ENCODE results near the gene TXNDC11. TPM values are rescaled to one million over a fixed set of nuclear protein-coding genes. Genes with fewer than 3 reads are reported as not detected.

The TXNDC11 gene
- total and polyA plus RNA-seq, 2 experiments from 2014 or later, result 24.5 to 25.9 TPM

GRCh38 chr16:11674001-11674817 lies 68.4 kb downstream of the TXNDC11 start:
- no peaks in the 10 kb centered on the region for H3K9me2 ChIP-seq (ENCODE audit: insufficient read depth)
- H3K36me3 ChIP-seq (ENCODE audit: low read depth), result peaks cover 5% of the 10 kb centered on the region
- H3K79me2 ChIP-seq (ENCODE audit: insufficient read depth), result no peaks in the 10 kb centered on the region
- H3K4me3 ChIP-seq, result no peak overlapping the region
- H3K27me3 ChIP-seq (replicated peaks; ENCODE audit: insufficient read depth), result no peaks in the 10 kb centered on the region
- peaks cover 6% of the 10 kb centered on the region for H3K4me1 ChIP-seq (ENCODE audit: insufficient read depth)
- H3K9me3 ChIP-seq (ENCODE audit: low read depth), result no peaks in the 10 kb centered on the region
- H3F3A ChIP-seq (ENCODE audit: insufficient read depth), result peaks cover 11% of the 10 kb centered on the region; the same call in 1 of the 2 replicates
- H3K9ac ChIP-seq, result no peak overlapping the region
- H3K4me2 ChIP-seq (ENCODE audit: unreplicated experiment), result no peak overlapping the region
- DNase-seq, result no peak
- no peaks in the 10 kb centered on the region for H4K20me1 ChIP-seq (ENCODE audit: insufficient read depth)
- WGBS, 2 experiments (ENCODE audit: low coverage in 1 of 2, low lambda C conversion rate in 2 of 2, missing lambda C conversion rate in 2 of 2), result 78 to 80% methylated on average over 22 to 25 of the region's 25 CpGs
- H2AFZ ChIP-seq, result no peak overlapping the region
- TF ChIP-seq EZH2phosphoT487 (IDR thresholded peaks at IDR 0.05; ENCODE audit: insufficient read depth, low read depth) (no peak), EZH2 (IDR thresholded peaks at IDR 0.05; ENCODE audit: insufficient read depth, poor library complexity, severe bottlenecking) (no peak)
- in situ Hi-C loops (cut with MboI), result no loop called here
- H3K27ac ChIP-seq, result no peak overlapping the region

GRCh38 chr16:11673091-11674000 lies 69.3 kb downstream of the TXNDC11 start:
- no peak for DNase-seq
- Histone ChIP-seq H3K27ac (no peak overlapping the region), H3K4me2 (ENCODE audit: unreplicated experiment) (no peak overlapping the region), H3K9me3 (ENCODE audit: low read depth) (no peaks in the 10 kb centered on the region), H3K4me1 (ENCODE audit: insufficient read depth) (peaks cover 7% of the 10 kb centered on the region), H4K20me1 (ENCODE audit: insufficient read depth) (no peaks in the 10 kb centered on the region), H3K27me3 (replicated peaks; ENCODE audit: insufficient read depth) (no peaks in the 10 kb centered on the region), H3K9me2 (ENCODE audit: insufficient read depth) (no peaks in the 10 kb centered on the region), H2AFZ (no peak overlapping the region), H3K36me3 (ENCODE audit: low read depth) (peaks cover 2% of the 10 kb centered on the region), H3K79me2 (ENCODE audit: insufficient read depth) (no peaks in the 10 kb centered on the region), H3K9ac (no peak overlapping the region), H3F3A (ENCODE audit: insufficient read depth) (peaks cover 6% of the 10 kb centered on the region; the same call in 1 of the 2 replicates), H3K4me3 (no peak overlapping the region)
- in situ Hi-C loops (cut with MboI), result no loop called here
- no peak for TF ChIP-seq EZH2 (IDR thresholded peaks at IDR 0.05; ENCODE audit: insufficient read depth, poor library complexity, severe bottlenecking)
- TF ChIP-seq EZH2phosphoT487 (IDR thresholded peaks at IDR 0.05; ENCODE audit: insufficient read depth, low read depth), result no peak
- 75 to 79% methylated on average over 24 to 25 of the region's 25 CpGs for WGBS, 2 experiments (ENCODE audit: low coverage in 1 of 2, low lambda C conversion rate in 2 of 2, missing lambda C conversion rate in 2 of 2)

- no peaks in the 10 kb centered on the region for H3K79me2 ChIP-seq (ENCODE audit: insufficient read depth)
- no peak for TF ChIP-seq EZH2 (IDR thresholded peaks at IDR 0.05; ENCODE audit: insufficient read depth, poor library complexity, severe bottlenecking)
- TF ChIP-seq EZH2phosphoT487 (IDR thresholded peaks at IDR 0.05; ENCODE audit: insufficient read depth, low read depth), result no peak
- no peak overlapping the region for H2AFZ ChIP-seq
- in situ Hi-C loops (cut with MboI), result no loop called here
- peaks cover 7% of the 10 kb centered on the region for H3K4me1 ChIP-seq (ENCODE audit: insufficient read depth)
- DNase-seq, result no peak
- H3K4me3 ChIP-seq, result no peak overlapping the region
- H3F3A ChIP-seq (ENCODE audit: insufficient read depth), result peaks cover 4% of the 10 kb centered on the region; the same call in 1 of the 2 replicates
- H3K9me2 ChIP-seq (ENCODE audit: insufficient read depth), result no peaks in the 10 kb centered on the region
- no peaks in the 10 kb centered on the region for H3K27me3 ChIP-seq (replicated peaks; ENCODE audit: insufficient read depth)
- H3K36me3 ChIP-seq (ENCODE audit: low read depth), result no peaks in the 10 kb centered on the region
- no peaks in the 10 kb centered on the region for H4K20me1 ChIP-seq (ENCODE audit: insufficient read depth)
- no peaks in the 10 kb centered on the region for H3K9me3 ChIP-seq (ENCODE audit: low read depth)
- no peak overlapping the region for H3K27ac ChIP-seq
- no peak overlapping the region for H3K9ac ChIP-seq
- no peak overlapping the region for H3K4me2 ChIP-seq (ENCODE audit: unreplicated experiment)
- WGBS, 2 experiments (ENCODE audit: low coverage in 1 of 2, low lambda C conversion rate in 2 of 2, missing lambda C conversion rate in 2 of 2), result 89 to 93% methylated on average over 24 to 25 of the region's 25 CpGs
Observed at GRCh38 chr16:11672206-11673090, 70.2 kb downstream of the TXNDC11 start.

GRCh38 chr16:11671676-11672075 lies 71.0 kb downstream of the TXNDC11 start:
- Histone ChIP-seq H3K27me3 (replicated peaks; ENCODE audit: insufficient read depth) (no peaks in the 10 kb centered on the region), H3K4me3 (no peak overlapping the region), H3K4me2 (ENCODE audit: unreplicated experiment) (no peak overlapping the region), H3K9me2 (ENCODE audit: insufficient read depth) (no peaks in the 10 kb centered on the region), H3K9me3 (ENCODE audit: low read depth) (no peaks in the 10 kb centered on the region), H3K36me3 (ENCODE audit: low read depth) (no peaks in the 10 kb centered on the region), H3K27ac (no peak overlapping the region), H3K79me2 (ENCODE audit: insufficient read depth) (no peaks in the 10 kb centered on the region), H4K20me1 (ENCODE audit: insufficient read depth) (no peaks in the 10 kb centered on the region), H3F3A (ENCODE audit: insufficient read depth) (peaks cover 4% of the 10 kb centered on the region; the same call in 1 of the 2 replicates), H3K4me1 (ENCODE audit: insufficient read depth) (peaks cover 7% of the 10 kb centered on the region), H2AFZ (no peak overlapping the region), H3K9ac (no peak overlapping the region)
- 87 to 91% methylated on average over 8 of the region's 8 CpGs for WGBS, 2 experiments (ENCODE audit: low coverage in 1 of 2, low lambda C conversion rate in 2 of 2, missing lambda C conversion rate in 2 of 2)
- TF ChIP-seq EZH2phosphoT487 (IDR thresholded peaks at IDR 0.05; ENCODE audit: insufficient read depth, low read depth), result no peak
- no peak for TF ChIP-seq EZH2 (IDR thresholded peaks at IDR 0.05; ENCODE audit: insufficient read depth, poor library complexity, severe bottlenecking)
- DNase-seq, result no peak
- in situ Hi-C loops (cut with MboI), result no loop called here

All from GM23248 (cell line).